IgD-negative memory B cell (primary cell): ENCODE data around the gene USP6NL. TPM values are rescaled to one million over a fixed set of nuclear protein-coding genes. Genes with fewer than 3 reads are reported as not detected.

Source experiments
- H3K27ac Mint-ChIP-seq, 3 donors: one replicate each; pipeline ENCODE4 v1.8.0; 2020 to 2022; ENCODE audit warnings: mild to moderate bottlenecking in 3 of 3, mixed read lengths in 3 of 3, moderate library complexity in 1 of 3
- H3K27me3 Mint-ChIP-seq: one replicate; pipeline ENCODE4 v1.8.0; 2021; ENCODE audit warnings: mixed read lengths
- H3K36me3 Mint-ChIP-seq: one replicate; pipeline ENCODE4 v1.8.0; 2020; ENCODE audit warnings: mild to moderate bottlenecking, mixed read lengths
- H3K4me1 Mint-ChIP-seq, 3 donors: one replicate each; pipeline ENCODE4 v1.8.0; 2020 to 2022; ENCODE audit warnings: mixed read lengths in 3 of 3, mild to moderate bottlenecking in 1 of 3
- H3K4me3 Mint-ChIP-seq, 4 donors: one replicate each; pipeline ENCODE4 v1.8.0; 2020 to 2022; ENCODE audit warnings: mild to moderate bottlenecking in 4 of 4, mixed read lengths in 4 of 4, moderate library complexity in 3 of 4
- H3K9me3 Mint-ChIP-seq, 3 donors: one replicate each; pipeline ENCODE4 v1.8.0; 2020 to 2021; ENCODE audit warnings: mixed read lengths in 3 of 3, mild to moderate bottlenecking in 1 of 3
- polyA plus RNA-seq: library from polyadenylated mRNA; unstranded; fragments of 300-500 nt; fragmentation: Illumina TruSeq; gene quantifications from one replicate; pipeline ENCODE4 v1.2.3, GENCODE V29; 2021

USP6NL gene
- polyA plus RNA-seq, 1 donor from 2014 or later: 39.3 TPM

- Mint-ChIP-seq H3K4me1 (peaks cover 56 to 74% (median 66%) of the 10 kb centered on the region in 3 donors), H3K4me3 (peak overlapping the region in 3 of 4 donors; percentile 37 to 67 (median 43)), H3K36me3 (peaks cover 5% of the 10 kb centered on the region), H3K9me3 (no peaks in the 10 kb centered on the region), H3K27ac (peak overlapping the region; percentile 21 to 88 (median 41)), H3K27me3 (no peaks in the 10 kb centered on the region)
These were observed 72.6 kb downstream of the USP6NL start for GRCh38 chr10:11538834-11539190.

DNA sequence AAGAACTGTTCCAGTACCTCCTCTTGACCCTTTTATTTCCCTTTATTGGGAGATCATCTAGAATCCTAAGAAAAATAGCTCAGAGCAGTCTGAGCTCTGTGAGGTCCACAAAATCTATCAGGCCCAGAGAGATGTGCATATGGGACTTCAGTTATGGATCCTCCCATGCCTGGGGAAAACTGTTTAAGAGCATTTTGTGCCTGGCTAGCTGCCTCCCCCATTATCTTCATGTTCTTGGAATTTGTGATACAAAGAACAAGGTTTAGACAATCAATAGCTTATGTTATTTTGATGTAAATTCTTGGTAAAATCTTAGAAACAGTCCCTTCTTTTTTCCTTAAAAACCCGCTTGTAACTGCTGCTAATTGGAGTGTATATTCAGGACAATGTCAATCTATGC, 75.2 kb downstream of the USP6NL start:
- Mint-ChIP-seq H3K4me1 (peaks cover 64 to 79% (median 73%) of the 10 kb centered on the region in 3 donors), H3K4me3 (peak overlapping the region in 2 of 4 donors; percentile 27 to 74), H3K9me3 (no peaks in the 10 kb centered on the region), H3K36me3 (peaks cover 4% of the 10 kb centered on the region), H3K27ac (peak overlapping the region in 2 of 3 donors; percentile 14 to 93), H3K27me3 (no peaks in the 10 kb centered on the region)

GRCh38 chr10:11535346-11535959, 76.0 kb downstream of the USP6NL start:
- H3K36me3 Mint-ChIP-seq: peaks cover 4% of the 10 kb centered on the region
- no peaks in the 10 kb centered on the region for H3K9me3 Mint-ChIP-seq
- no peaks in the 10 kb centered on the region for H3K27me3 Mint-ChIP-seq
- H3K27ac Mint-ChIP-seq: peak overlapping the region; percentile 60 to 93 (median 70)
- H3K4me1 Mint-ChIP-seq: peaks cover 69 to 80% (median 73%) of the 10 kb centered on the region in 3 donors
- peak overlapping the region; percentile 51 to 86 (median 78) for H3K4me3 Mint-ChIP-seq

- Mint-ChIP-seq H3K27me3 (no peaks in the 10 kb centered on the region), H3K4me1 (peaks cover 68 to 80% (median 73%) of the 10 kb centered on the region in 3 donors), H3K9me3 (no peaks in the 10 kb centered on the region), H3K4me3 (peak overlapping the region in 3 of 4 donors; percentile 71 to 80 (median 73)), H3K27ac (peak overlapping the region; percentile 70 to 88 (median 82)), H3K36me3 (no peaks in the 10 kb centered on the region)
These were observed 78.1 kb downstream of the USP6NL start for GRCh38 chr10:11533328-11533781.

DNA sequence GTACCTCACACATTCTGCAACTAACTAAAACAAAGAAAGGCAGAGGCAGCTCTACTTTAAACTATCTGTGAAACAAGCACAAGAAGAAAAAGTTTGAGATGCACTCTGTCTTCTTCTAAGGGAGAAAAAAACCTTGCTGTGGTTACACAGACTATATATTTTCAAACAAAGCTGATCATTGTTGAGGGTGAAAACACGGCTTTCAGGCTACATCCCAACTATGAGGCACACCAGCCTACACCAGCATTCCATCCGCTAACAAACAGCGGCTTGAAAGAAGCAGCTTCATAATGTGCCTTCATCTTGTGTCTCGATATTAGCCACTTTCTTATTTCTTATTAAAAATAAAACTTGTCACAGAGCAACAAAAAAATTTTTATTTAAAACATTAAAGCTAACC, 79.1 kb downstream of the USP6NL start:
- Mint-ChIP-seq H3K27ac (peak overlapping the region; percentile 47 to 82 (median 55)), H3K4me3 (peak overlapping the region; percentile 54 to 90 (median 76)), H3K36me3 (no peaks in the 10 kb centered on the region)

GRCh38 chr10:11530806-11531205, 80.6 kb downstream of the USP6NL start:
- peaks cover 64 to 76% (median 73%) of the 10 kb centered on the region in 3 donors for H3K4me1 Mint-ChIP-seq
- peak overlapping the region; percentile 13 to 65 (median 51) for H3K27ac Mint-ChIP-seq
- peaks cover 3% of the 10 kb centered on the region for H3K36me3 Mint-ChIP-seq
- H3K9me3 Mint-ChIP-seq: no peaks in the 10 kb centered on the region
- peak overlapping the region in 3 of 4 donors; percentile 42 to 73 (median 69) for H3K4me3 Mint-ChIP-seq
- H3K27me3 Mint-ChIP-seq: no peaks in the 10 kb centered on the region

More for the DNA sequence above, 79.1 kb downstream of the USP6NL start:
- H3K27me3 Mint-ChIP-seq: no peaks in the 10 kb centered on the region
- H3K9me3 Mint-ChIP-seq: no peaks in the 10 kb centered on the region
- peaks cover 72 to 82% (median 76%) of the 10 kb centered on the region in 3 donors for H3K4me1 Mint-ChIP-seq

DNA sequence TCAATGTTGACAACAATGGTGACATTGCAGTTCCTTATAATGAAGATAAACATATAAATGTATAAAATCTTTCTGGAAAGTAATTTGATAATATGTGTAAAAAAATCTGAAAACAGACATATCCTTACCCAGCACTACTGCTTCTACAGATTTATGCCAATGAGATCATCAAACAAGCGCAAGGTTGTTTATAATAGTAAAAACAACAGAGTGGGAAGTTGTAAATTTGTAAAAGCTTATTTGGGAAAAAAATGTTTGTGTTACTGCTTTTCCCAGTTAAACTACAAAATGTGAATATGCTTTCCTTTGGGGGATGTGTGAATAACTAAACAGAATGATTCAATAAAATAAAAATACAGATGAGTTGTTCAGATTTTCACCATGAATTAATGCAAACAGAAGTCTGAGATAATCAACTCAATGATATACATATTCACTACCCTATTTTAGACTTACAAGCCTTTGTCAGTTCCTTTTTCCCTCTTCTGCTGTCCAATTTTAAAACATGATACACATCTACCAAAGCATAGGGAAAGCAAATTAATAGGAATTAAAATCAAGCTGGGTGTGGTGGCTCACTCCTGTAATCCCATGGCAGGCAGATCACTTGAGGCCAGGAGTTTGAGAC, 82.1 kb downstream of the USP6NL start:
- Mint-ChIP-seq H3K4me3 (peak overlapping the region; percentile 48 to 92 (median 66)), H3K36me3 (peaks cover 3% of the 10 kb centered on the region), H3K9me3 (no peaks in the 10 kb centered on the region), H3K27me3 (no peaks in the 10 kb centered on the region), H3K27ac (peak overlapping the region in 2 of 3 donors; percentile 51 to 74), H3K4me1 (peaks cover 53 to 62% (median 60%) of the 10 kb centered on the region in 3 donors)

- Mint-ChIP-seq H3K4me3 (peak overlapping the region; percentile 5 to 92 (median 67)), H3K27ac (peak overlapping the region in 2 of 3 donors; percentile 4 to 89), H3K27me3 (no peaks in the 10 kb centered on the region), H3K4me1 (peaks cover 43 to 51% (median 51%) of the 10 kb centered on the region in 3 donors), H3K36me3 (peaks cover 3% of the 10 kb centered on the region), H3K9me3 (no peaks in the 10 kb centered on the region)
These were observed 83.2 kb downstream of the USP6NL start for GRCh38 chr10:11528286-11528685.

GRCh38 chr10:11527691-11528255, 83.7 kb downstream of the USP6NL start:
- no peaks in the 10 kb centered on the region for H3K27me3 Mint-ChIP-seq
- H3K9me3 Mint-ChIP-seq: no peaks in the 10 kb centered on the region
- peak overlapping the region; percentile 5 to 92 (median 73) for H3K4me3 Mint-ChIP-seq
- H3K27ac Mint-ChIP-seq: peak overlapping the region in 1 of 3 donors; percentile 89
- H3K36me3 Mint-ChIP-seq: peaks cover 3% of the 10 kb centered on the region
- H3K4me1 Mint-ChIP-seq: peaks cover 42 to 51% (median 49%) of the 10 kb centered on the region in 3 donors

DNA sequence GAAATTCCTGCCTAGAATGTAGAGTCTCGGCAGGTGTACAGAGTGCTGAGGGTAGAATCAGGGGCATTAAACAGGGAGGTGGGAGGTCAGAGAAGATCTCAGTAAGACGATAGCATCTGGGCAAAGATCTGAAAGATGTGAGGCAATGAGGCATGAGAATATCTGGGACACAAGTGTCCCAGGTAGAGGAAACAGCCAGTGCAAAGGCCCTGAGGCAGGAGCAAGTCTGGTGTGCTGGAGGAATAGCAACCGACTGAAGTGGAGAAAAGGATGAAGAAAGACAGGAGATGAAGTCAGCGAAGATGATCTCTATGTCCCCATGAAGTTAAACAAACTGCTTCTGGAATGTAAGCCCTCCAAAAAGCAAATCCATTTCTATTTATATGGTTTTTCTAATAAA, 84.4 kb downstream of the USP6NL start:
- H3K27me3 Mint-ChIP-seq: no peaks in the 10 kb centered on the region
- no peaks in the 10 kb centered on the region for H3K9me3 Mint-ChIP-seq
- H3K27ac Mint-ChIP-seq: peak overlapping the region; percentile 17 to 88 (median 50)
- peaks cover 3% of the 10 kb centered on the region for H3K36me3 Mint-ChIP-seq
- peaks cover 37 to 51% (median 50%) of the 10 kb centered on the region in 3 donors for H3K4me1 Mint-ChIP-seq
- peak overlapping the region in 1 of 4 donors; percentile 33 for H3K4me3 Mint-ChIP-seq

- peaks cover 3% of the 10 kb centered on the region for H3K36me3 Mint-ChIP-seq
- H3K4me1 Mint-ChIP-seq: peaks cover 34 to 51% (median 42%) of the 10 kb centered on the region in 3 donors
- no peaks in the 10 kb centered on the region for H3K9me3 Mint-ChIP-seq
- H3K4me3 Mint-ChIP-seq: no peak overlapping the region
- H3K27me3 Mint-ChIP-seq: no peaks in the 10 kb centered on the region
- H3K27ac Mint-ChIP-seq: no peak overlapping the region
These were observed 85.9 kb downstream of the USP6NL start for GRCh38 chr10:11525503-11525902.

DNA sequence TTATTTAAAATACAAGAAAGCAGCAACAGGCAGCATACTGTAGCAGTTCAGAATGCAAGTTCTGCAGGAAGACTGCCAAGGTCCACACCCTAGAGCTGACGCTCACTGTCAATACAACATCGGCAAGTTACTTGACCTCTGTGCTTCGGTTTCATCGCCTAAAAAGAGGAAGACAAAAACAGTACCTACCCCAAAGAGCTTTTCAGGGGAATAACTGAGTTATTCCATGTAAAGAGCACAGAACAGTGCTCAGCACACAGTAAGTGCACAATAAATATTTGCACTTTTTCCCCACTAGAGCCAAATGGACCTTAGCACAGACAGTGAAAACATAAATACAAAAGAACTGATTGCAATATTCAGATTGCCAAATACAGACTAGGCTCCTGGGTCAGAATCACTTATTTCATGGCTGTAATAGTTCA, 88.6 kb downstream of the USP6NL start:
- peaks cover 3% of the 10 kb centered on the region for H3K36me3 Mint-ChIP-seq
- H3K27ac Mint-ChIP-seq: peak overlapping the region in 2 of 3 donors; percentile 41 to 73
- peak overlapping the region in 2 of 4 donors; percentile 31 to 33 for H3K4me3 Mint-ChIP-seq
- peaks cover 23 to 45% (median 32%) of the 10 kb centered on the region in 3 donors for H3K4me1 Mint-ChIP-seq
- no peaks in the 10 kb centered on the region for H3K9me3 Mint-ChIP-seq
- H3K27me3 Mint-ChIP-seq: no peaks in the 10 kb centered on the region

DNA sequence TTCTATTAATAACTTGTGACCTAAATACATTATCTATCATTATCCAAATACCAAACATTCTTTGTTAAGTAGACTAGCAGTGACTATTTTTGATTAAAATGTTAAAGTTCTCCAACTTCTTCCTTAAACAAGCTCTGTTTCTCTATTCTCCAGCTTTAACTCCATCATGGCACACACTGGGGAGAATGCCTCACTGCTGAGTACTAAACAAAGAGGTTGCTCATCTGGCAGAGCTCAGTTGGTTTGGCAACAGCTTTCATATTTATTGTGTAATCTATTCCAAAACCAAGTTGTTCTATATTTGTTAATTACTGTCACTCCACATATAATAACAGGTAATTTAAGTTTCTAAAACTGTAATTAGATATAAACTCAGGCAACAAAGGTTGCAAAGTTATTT, 89.6 kb downstream of the USP6NL start:
- H3K9me3 Mint-ChIP-seq: no peaks in the 10 kb centered on the region
- H3K4me3 Mint-ChIP-seq: no peak overlapping the region
- H3K4me1 Mint-ChIP-seq: peaks cover 29 to 45% (median 37%) of the 10 kb centered on the region in 3 donors
- H3K27ac Mint-ChIP-seq: no peak overlapping the region
- H3K36me3 Mint-ChIP-seq: peaks cover under 1% of the 10 kb centered on the region
- no peaks in the 10 kb centered on the region for H3K27me3 Mint-ChIP-seq

DNA sequence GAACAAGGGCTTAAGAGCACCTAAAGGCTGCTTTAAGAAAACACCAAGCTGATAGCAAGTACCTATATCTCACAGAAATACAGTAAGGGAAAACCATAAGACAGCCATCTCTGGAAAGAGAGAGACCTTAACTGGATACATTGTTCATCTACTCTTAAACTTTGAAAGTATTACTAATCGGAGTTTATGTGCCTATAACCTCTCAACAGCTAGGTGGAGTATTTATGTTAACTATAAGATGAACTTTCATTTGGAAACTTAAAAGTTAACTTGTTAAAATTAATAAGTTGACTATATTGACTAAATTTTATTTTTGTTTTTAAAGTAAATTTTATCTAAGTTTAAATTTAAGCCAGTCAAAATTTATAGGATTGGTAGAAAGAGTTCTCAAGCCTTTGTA, 90.6 kb downstream of the USP6NL start:
- Mint-ChIP-seq H3K36me3 (no peaks in the 10 kb centered on the region), H3K27me3 (no peaks in the 10 kb centered on the region), H3K4me3 (no peak overlapping the region), H3K9me3 (no peaks in the 10 kb centered on the region), H3K27ac (peak overlapping the region in 1 of 3 donors; percentile 37), H3K4me1 (peaks cover 30 to 51% (median 40%) of the 10 kb centered on the region in 3 donors)

GRCh38 chr10:11517150-11517549, 94.3 kb downstream of the USP6NL start:
- Mint-ChIP-seq H3K27me3 (no peaks in the 10 kb centered on the region), H3K4me3 (peak overlapping the region in 1 of 4 donors; percentile 47), H3K27ac (peak overlapping the region; percentile 2 to 28 (median 14)), H3K36me3 (no peaks in the 10 kb centered on the region), H3K9me3 (no peaks in the 10 kb centered on the region), H3K4me1 (peaks cover 31 to 54% (median 41%) of the 10 kb centered on the region in 3 donors)
